ENCODE data around the gene ANAPC2. TPM values are rescaled to one million over a fixed set of nuclear protein-coding genes. Genes with fewer than 3 reads are reported as not detected.

The ANAPC2 gene, protein sequence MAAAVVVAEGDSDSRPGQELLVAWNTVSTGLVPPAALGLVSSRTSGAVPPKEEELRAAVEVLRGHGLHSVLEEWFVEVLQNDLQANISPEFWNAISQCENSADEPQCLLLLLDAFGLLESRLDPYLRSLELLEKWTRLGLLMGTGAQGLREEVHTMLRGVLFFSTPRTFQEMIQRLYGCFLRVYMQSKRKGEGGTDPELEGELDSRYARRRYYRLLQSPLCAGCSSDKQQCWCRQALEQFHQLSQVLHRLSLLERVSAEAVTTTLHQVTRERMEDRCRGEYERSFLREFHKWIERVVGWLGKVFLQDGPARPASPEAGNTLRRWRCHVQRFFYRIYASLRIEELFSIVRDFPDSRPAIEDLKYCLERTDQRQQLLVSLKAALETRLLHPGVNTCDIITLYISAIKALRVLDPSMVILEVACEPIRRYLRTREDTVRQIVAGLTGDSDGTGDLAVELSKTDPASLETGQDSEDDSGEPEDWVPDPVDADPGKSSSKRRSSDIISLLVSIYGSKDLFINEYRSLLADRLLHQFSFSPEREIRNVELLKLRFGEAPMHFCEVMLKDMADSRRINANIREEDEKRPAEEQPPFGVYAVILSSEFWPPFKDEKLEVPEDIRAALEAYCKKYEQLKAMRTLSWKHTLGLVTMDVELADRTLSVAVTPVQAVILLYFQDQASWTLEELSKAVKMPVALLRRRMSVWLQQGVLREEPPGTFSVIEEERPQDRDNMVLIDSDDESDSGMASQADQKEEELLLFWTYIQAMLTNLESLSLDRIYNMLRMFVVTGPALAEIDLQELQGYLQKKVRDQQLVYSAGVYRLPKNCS
- total RNA-seq (ENCODE audit: low replicate concordance) = 63.5 and 65.0 TPM in 2 replicates
- long read RNA-seq = 0 reads

- Mint-ChIP-seq H3K27ac (peak within 1 kb of the TSS; percentile 99), H3K36me3 (no peaks in the 10 kb centered on the region), H3K4me1 (ENCODE audit: unreplicated experiment) (peaks cover 5% of the 10 kb centered on the region), H3K27me3 (no peaks in the 10 kb centered on the region), H3K4me3 (peak within 1 kb of the TSS; percentile 98), H3K9me3 (no peaks in the 10 kb centered on the region)
- peak; percentile 97 for DNase-seq (ENCODE audit: extremely low spot score, unreplicated experiment)
- TF ChIP-seq, protein P1, sequence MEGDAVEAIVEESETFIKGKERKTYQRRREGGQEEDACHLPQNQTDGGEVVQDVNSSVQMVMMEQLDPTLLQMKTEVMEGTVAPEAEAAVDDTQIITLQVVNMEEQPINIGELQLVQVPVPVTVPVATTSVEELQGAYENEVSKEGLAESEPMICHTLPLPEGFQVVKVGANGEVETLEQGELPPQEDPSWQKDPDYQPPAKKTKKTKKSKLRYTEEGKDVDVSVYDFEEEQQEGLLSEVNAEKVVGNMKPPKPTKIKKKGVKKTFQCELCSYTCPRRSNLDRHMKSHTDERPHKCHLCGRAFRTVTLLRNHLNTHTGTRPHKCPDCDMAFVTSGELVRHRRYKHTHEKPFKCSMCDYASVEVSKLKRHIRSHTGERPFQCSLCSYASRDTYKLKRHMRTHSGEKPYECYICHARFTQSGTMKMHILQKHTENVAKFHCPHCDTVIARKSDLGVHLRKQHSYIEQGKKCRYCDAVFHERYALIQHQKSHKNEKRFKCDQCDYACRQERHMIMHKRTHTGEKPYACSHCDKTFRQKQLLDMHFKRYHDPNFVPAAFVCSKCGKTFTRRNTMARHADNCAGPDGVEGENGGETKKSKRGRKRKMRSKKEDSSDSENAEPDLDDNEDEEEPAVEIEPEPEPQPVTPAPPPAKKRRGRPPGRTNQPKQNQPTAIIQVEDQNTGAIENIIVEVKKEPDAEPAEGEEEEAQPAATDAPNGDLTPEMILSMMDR (conservative IDR thresholded peaks at IDR 0.05) = peak; percentile 41
These were observed at the start of gene ANAPC2, which contains the start of gene SSNA1 for GRCh38 chr9:137188490-137189296. Gene ANAPC2 (minus strand): TSS chr9:137188560. CDS start chr9:137188532, 28 bp downstream. Gene SSNA1 (plus strand): TSS chr9:137188676. CDS start chr9:137188727, 51 bp downstream.

- Mint-ChIP-seq H3K4me1 (ENCODE audit: unreplicated experiment) (peaks cover 9% of the 10 kb centered on the region), H3K27me3 (peaks cover 4% of the 10 kb centered on the region), H3K36me3 (peaks cover 4% of the 10 kb centered on the region), H3K9me3 (no peaks in the 10 kb centered on the region), H3K27ac (no peak overlapping the region), H3K4me3 (no peak overlapping the region)
- TF ChIP-seq, protein P1 (conservative IDR thresholded peaks at IDR 0.05) = no peak
- DNase-seq (ENCODE audit: extremely low spot score, unreplicated experiment) = no peak
These were observed 48.6 kb upstream of the ANAPC2 start for GRCh38 chr9:137236936-137237421.

DNA sequence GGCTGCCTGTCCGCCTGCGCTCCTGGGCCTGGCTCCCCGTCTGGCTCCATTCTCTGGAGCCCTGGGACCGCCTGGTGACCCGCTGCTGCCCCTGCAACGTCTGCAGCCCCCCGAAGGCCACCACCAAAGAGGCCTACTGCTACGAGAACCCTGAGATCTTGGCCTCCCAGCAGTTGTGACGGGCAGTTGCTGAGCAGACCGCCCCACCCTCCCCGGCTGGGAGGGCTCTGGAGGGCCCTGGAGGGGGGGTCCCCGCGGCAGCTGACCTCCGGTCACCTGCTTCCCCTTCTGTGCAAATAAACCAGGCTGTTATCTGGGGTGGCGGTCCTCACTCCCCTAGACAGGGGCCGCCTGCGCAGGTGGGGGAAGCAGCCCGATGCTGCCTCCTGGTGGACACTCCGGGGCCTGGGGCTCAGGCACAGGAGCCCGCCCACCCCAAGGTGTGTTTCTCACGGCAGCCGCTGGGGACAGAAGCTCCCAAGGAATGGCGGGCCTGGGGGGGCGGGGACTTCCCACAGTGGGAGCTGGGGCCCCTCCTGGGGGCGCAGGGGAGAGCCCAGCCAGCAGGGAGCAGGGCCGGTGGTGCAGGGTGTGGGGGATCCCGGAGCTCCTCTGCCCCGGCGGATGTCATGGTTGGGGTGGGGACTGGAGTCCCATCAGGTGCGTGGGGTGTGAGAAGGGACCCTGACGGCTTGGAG, 48.0 kb upstream of the ANAPC2 start:
- peaks cover 4% of the 10 kb centered on the region for H3K36me3 Mint-ChIP-seq
- H3K4me1 Mint-ChIP-seq (ENCODE audit: unreplicated experiment) = peaks cover 9% of the 10 kb centered on the region
- no peak overlapping the region for H3K4me3 Mint-ChIP-seq
- peak; percentile 93 for DNase-seq (ENCODE audit: extremely low spot score, unreplicated experiment)
- H3K27ac Mint-ChIP-seq = no peak overlapping the region
- H3K27me3 Mint-ChIP-seq = peaks cover 4% of the 10 kb centered on the region
- no peaks in the 10 kb centered on the region for H3K9me3 Mint-ChIP-seq
- TF ChIP-seq, protein P1 (conservative IDR thresholded peaks at IDR 0.05) = peak; percentile 100

- H3K4me3 Mint-ChIP-seq = peak overlapping the region; percentile 34
- H3K9me3 Mint-ChIP-seq = no peaks in the 10 kb centered on the region
- DNase-seq (ENCODE audit: extremely low spot score, unreplicated experiment) = no peak
- H3K4me1 Mint-ChIP-seq (ENCODE audit: unreplicated experiment) = peaks cover 5% of the 10 kb centered on the region
- TF ChIP-seq, protein P1 (conservative IDR thresholded peaks at IDR 0.05) = peak; percentile 24
- H3K27me3 Mint-ChIP-seq = no peaks in the 10 kb centered on the region
- H3K27ac Mint-ChIP-seq = peak overlapping the region; percentile 46
- H3K36me3 Mint-ChIP-seq = no peaks in the 10 kb centered on the region
These were observed 47.3 kb upstream of the ANAPC2 start for GRCh38 chr9:137235424-137236237.

Measured in type B pancreatic cell (in vitro differentiated cells).